GOT3 (cell line): Measurements from ENCODE around the gene RANBP3.
"Not testable (repeated sequence)": the region's sequence is repeated elsewhere in the genome, so short reads cannot be mapped to it uniquely, and the experiment has no call there.

Experiments
- DNase-seq: peaks from one replicate; lab custom pipeline; 2025; ENCODE audit warnings: mixed read lengths; lab: John Stamatoyannopoulos, UW

Gene RANBP3

DNA sequence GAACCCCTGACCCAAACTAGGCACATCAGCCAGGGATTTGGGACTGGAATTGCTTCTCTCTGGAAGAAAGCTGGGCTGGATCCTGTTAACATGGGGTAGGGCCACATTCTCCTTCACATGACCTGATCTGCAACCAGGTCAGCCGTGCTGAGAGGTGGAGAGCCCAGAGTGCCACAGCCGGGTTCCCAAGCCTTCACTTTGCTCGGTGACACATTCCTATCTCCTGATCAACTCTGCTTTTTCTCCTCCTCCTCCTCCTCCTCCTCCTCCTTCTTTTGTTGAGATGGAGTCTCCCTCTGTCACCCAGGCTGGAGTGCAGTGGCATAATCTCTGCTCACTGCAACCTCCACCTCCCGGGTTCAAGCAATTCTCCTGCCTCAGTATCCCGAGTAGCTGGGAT, 7.9 kb upstream of the RANBP3 start:
- not testable (repeated sequence) for DNase-seq

DNA sequence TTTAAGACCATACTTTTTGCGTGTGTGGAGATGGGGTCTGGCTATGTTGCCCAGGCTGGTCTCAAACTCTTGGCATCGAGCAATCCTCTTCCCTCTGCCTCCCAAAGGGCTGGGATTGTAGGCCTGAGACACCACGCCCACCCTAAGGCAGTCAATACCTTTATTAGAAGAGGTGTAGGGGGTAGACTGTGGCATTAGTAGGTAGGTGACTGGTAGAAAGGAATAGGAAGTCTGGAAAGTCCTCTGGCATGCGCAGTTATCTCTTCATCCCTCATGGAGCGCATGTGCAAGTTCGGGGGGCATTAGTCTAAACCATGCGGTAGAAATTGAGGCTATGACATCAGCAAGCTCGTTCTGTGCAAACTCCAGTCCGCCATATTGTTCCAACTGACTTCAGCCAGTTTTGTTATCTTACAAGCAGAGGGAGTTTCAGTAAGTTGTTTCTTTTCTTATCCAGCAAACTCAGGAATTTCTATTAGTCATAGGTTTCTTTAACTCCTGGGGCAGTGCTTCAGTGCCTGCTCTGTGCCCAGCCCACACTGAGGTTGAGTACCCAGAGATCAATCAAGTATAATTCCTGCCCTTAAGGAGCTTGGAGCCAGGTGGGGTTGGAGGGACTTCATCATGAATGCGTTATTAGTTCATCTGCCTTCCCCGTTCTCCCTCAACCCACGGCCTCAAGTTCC, 7.3 kb upstream of the RANBP3 start:
- no peak for DNase-seq

- no peak for DNase-seq
These were observed 6.7 kb upstream of the RANBP3 start for GRCh38 chr19:5984600-5984999.

DNA sequence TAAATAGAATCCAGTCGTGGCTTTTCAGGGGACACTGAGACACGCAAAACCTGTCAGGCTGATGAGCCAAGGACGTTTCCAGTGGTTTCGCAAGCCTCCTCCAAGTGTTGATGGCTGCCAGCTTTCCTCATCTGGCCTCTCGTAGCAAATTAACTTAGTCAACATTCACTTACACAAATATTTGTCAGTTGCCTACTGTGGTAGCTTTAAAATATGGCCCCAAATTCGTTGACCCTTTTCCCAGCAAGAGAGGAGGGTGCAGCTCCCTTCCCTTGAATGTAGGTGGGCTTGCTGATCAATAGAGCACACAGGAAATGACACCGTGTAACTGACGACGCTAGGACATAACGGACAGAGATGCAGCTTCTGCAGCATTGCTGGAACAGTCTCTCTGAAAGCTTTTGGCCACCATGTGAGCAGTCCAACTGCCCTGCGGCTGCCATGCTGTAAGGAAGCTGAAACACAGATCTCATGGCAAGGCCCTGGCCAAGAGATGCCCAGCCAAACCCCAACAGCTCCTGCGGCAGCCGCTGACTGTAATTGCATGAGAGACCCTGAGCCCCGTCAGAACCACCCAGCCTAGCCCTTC, 5.5 kb upstream of the RANBP3 start:
- DNase-seq = no peak

DNA sequence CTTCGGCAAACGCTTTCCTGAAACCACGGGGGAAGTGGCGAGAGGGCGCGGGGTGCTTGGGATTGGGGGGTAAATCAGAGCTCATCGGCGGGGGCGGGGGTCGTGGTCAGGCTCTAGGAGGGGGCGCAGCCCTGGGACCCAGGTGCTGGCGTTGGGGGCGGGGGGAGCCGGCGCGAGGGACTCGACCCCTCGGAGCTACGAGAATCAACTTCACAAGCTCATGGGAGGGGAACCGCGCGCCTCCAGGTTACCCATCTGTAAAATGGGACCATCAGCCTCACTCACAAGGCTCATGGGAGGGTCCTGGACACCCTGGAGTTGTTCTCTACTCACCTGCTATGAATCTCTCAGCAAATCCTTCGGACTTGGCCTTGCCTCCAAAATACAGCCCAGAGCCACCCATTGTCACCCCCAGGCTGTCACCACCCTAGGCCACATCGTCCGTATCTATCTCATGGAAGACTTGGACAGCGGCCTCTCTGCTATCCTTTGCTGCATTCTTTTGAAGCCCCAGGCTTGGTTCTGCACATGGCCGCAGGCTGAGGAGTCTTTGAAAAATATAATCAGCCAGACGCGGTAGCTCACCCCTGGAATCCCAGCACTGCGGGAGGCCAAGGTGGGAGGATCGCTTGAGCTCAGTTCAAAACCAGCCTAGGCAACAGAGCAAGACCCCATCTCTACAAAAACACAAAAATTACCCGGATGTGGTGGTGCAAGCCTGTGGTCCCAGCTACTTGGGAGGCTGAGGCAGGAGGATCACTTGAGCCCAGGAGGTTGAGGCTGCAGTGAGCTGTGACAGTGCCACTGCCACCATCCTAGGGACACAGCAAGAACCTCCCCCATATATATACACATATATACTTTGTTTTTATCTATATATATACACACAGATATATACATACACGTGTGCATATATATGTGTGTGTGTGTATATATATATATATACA, 939 bp upstream of the RANBP3 start:
- no peak for DNase-seq

DNA sequence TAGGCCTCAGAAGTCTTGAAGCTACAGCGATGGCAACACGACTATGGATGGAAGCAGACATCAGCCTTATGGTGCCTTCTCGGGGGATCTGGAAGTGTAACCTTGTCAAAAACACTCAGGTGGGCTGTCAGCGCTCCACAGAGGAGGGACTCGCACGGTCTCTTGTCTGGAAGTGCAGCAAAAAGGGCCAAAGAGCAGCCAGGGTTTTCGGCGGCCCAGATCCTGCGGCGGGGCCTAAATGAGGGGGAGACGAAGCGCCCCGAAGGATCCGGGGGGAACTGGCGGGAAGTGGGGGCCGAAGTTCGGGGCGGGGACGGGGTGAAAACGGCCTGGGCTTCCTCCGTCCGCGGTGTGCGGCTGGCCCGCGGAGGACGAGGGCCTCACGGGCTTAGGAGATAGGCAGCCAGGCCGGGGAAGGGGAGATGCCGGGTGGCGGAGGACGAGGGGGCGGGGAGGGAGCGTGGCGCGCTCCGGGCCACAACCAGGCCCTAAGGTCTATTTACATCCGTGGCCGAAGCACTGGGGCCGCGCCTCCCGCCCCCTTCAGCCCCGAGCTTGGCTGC, 637 bp downstream of the RANBP3 start:
- no peak for DNase-seq

DNA sequence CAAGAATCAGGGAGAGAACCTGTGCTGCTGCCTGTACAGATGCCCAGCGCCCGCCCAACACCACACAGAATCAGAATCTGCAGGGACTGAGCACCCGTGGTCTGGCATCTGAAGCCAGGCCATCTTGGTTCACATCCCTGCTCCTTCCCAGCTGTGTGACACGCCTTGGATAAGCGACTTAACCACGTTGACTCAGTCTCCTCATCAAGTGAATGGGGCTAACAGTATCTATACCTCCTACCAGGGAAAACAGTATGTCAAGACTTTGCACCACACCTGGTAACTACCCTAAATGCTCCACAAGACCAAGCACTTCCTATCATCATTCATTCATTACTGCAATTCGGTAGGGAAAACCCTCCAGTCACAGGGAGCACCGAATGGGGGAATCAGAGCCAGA, 1.2 kb downstream of the RANBP3 start:
- no peak for DNase-seq

- no peak for DNase-seq
These were observed 2.6 kb downstream of the RANBP3 start for GRCh38 chr19:5975388-5975728.

GRCh38 chr19:5974721-5975387, 3.1 kb downstream of the RANBP3 start:
- DNase-seq = no peak

- DNase-seq = no peak
These were observed 3.9 kb downstream of the RANBP3 start for GRCh38 chr19:5973867-5974635.

GRCh38 chr19:5973376-5973775, 4.6 kb downstream of the RANBP3 start:
- DNase-seq = no peak

GRCh38 chr19:5972355-5972731, 5.6 kb downstream of the RANBP3 start:
- DNase-seq = no peak

DNA sequence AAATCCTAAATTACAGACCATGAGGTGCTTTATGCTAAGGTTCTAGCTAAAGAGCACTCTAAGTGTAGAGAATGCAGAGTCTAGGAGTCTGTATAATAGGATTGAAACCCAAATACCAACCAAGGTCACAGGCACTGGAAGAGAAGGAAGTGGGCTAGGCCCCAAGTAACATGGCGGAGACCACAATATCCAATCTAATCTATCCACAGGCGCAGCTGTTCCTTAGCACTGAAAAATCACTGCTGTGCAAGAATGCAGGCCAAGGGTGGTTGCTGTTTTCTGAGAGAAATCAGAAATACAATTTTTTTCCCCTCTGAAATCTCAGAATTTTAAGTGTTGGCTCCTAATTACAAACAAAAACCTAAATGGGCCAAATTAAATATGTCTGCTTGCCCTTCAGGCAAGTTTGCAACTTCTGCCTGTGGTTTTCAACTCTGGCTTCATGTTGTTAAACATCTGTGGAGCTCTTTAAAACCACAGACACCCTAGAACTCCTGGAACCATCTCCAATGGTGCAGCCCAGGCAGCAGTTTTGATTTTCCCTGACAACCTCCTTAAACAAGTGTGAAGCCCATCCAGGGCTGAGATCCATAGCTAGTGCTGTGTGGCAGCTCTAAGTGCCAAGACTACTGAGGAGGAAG, 6.1 kb downstream of the RANBP3 start:
- DNase-seq = no peak

DNA sequence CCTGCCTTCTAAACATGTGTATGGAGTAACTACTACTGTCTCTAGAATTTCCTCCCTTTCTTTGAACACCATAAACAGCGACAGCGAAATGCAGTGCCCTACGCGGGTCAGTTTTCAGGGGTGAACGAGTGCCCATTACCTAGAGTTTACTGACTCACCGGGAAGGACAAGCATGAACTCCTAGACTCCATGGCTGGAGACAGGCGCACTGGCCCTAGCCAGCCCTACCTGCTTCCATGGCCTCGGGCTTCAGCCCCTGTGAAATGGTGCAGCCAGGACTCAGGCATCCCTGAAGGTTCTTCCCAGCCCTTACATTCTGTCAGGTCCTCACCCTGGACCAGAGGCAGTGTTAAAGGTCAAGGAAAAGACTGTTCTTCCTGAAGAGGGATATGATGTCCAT, 8.5 kb downstream of the RANBP3 start:
- no peak for DNase-seq

- DNase-seq = no peak
These were observed 9.2 kb downstream of the RANBP3 start for GRCh38 chr19:5968431-5969373.

GRCh38 chr19:5967994-5968430, 9.9 kb downstream of the RANBP3 start:
- no peak for DNase-seq

DNA sequence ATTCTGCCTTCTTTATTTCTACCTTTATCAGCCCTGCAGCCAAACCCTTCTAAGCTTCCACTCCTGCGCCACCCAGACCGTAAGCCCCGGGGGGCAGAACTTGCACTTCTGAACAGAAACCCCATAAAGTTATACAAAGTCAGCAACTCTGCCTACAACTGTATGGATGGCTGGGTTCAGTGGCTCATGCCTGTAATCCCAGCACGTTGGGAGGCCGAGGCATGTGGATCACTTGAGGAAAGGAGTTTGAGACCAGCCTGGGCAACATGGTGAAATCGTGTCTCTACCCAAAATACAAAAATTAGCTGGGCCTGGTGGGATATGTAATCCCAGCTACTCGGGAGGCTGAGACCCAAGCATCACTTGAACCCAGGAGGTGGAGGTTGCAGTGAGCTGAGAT, 10.4 kb downstream of the RANBP3 start:
- DNase-seq = no peak

GRCh38 chr19:5966941-5967340, 11.0 kb downstream of the RANBP3 start:
- no peak for DNase-seq

GRCh38 chr19:5966215-5966614, 11.7 kb downstream of the RANBP3 start:
- no peak for DNase-seq
